K562 (cell line): ENCODE results near the gene ATAD5. TPM values are rescaled to one million over a fixed set of nuclear protein-coding genes. Genes with fewer than 3 reads are reported as not detected.
A peak's percentile ranks its signal among the peaks of the same experiment; 100 is the strongest.
"Not testable (repeated sequence)": the region's sequence is repeated elsewhere in the genome, so short reads cannot be mapped to it uniquely, and the experiment has no call there.

ENCODE experiments used
- ATAC-seq: fragments of 200-7000 bp; cut with Tn5 transposase; 3 replicates; pipeline ENCODE4 v1.9.1; 2020; ENCODE audit warnings: moderate library complexity
- BruUV-seq: library from RNA; stranded (reverse); fragments of 400-500 nt; replicated peaks from 2 replicates; lab custom pipeline; 2021; lab: Mats Ljungman, UMichigan
- CTCF ChIA-PET: fragments of 300-600 bp; formaldehyde crosslinking; extraction: SDS; loops from one replicate; lab custom pipeline; 2021; ENCODE audit warnings: low intra/inter-chr PET ratio; lab: Yijun Ruan, JAX
- POLR2A ChIA-PET: fragments of 300-600, 350-650 bp; sonication (Branson Sonifier 250); formaldehyde crosslinking; extraction: SDS; loops from one replicate; lab custom pipeline; 2021; ENCODE audit warnings: antibody characterized with exemption, inconsistent platforms; lab: Yijun Ruan, JAX
- DNase-seq, 4 experiments: peaks; one replicate each; pipeline versions ENCODE4 v3.0.0 to v3.0.0-alpha.2; 2011 to 2018; ENCODE audit warnings: low spot score in 3 of 4, mixed read lengths in 3 of 4; ENCODE audit errors: extremely low read depth in 1 of 4
- FAIRE-seq: peaks from 2 replicates; lab custom pipeline; 2011; peaks lifted over from hg19 to GRCh38; lab: Jason Lieb, UNC
- H2AFZ ChIP-seq: 2 replicates; pipeline ENCODE4 v1.6.0; 2011; ENCODE audit warnings: low read depth, low read length, control low read depth, inconsistent platforms
- H3K27ac ChIP-seq: fragments of 200-600 bp; 3 replicates; pipeline ENCODE4 v1.8.0; 2011; ENCODE audit warnings: low read depth, mild to moderate bottlenecking, control low read depth, inconsistent platforms, low read length, moderate library complexity, mixed read lengths; ENCODE audit errors: extremely low read depth
- H3K27me3 ChIP-seq, 2 experiments: fragments of 300-600 bp in 1 of 2; 2 replicates in 1 of 2; 3 replicates in 1 of 2; pipeline versions ENCODE4 v1.6.0 to v1.8.0; 2011; ENCODE audit warnings: inconsistent platforms in 2 of 2, low read length in 2 of 2, mild to moderate bottlenecking in 1 of 2, mixed read lengths in 1 of 2, moderate library complexity in 1 of 2; ENCODE audit not compliant: control insufficient read depth in 2 of 2, insufficient read depth in 2 of 2
- H3K36me3 ChIP-seq: fragments of 300-600 bp; 3 replicates; pipeline ENCODE4 v1.8.0; 2011; ENCODE audit warnings: mild to moderate bottlenecking, low read length, inconsistent platforms; ENCODE audit not compliant: control insufficient read depth, insufficient read depth
- H3K4me1 ChIP-seq, 2 experiments: fragments of 200-600 bp in 1 of 2; replicated peaks in 1 of 2; 2 replicates in 1 of 2; 3 replicates in 1 of 2; pipeline versions ENCODE4 v1.5.1 to v1.8.0; 2011; ENCODE audit warnings: inconsistent platforms in 2 of 2, low read length in 2 of 2, mild to moderate bottlenecking in 1 of 2, mixed read lengths in 1 of 2, moderate library complexity in 1 of 2; ENCODE audit not compliant: control insufficient read depth in 2 of 2, insufficient read depth in 2 of 2
- H3K4me2 ChIP-seq: 2 replicates; pipeline ENCODE4 v1.6.1; 2011; ENCODE audit warnings: low read length, control low read depth, inconsistent platforms, mixed read lengths; ENCODE audit not compliant: insufficient read depth
- H3K4me3 ChIP-seq: fragments of 200-600 bp; sonication (generic), shearing (Covaris generic); 2 replicates; pipeline ENCODE4 v1.5.1; 2016; ENCODE audit warnings: control low read depth, inconsistent platforms
- H3K79me2 ChIP-seq: fragments of 200-600 bp; 3 replicates; pipeline ENCODE4 v1.8.0; 2011; ENCODE audit warnings: low read length, inconsistent platforms; ENCODE audit not compliant: control insufficient read depth, insufficient read depth
- H3K9ac ChIP-seq, 2 experiments: 2 replicates each; pipeline versions ENCODE4 v1.6.0 to v1.6.1; 2011; ENCODE audit warnings: low read depth in 2 of 2, low read length in 2 of 2, control low read depth in 1 of 2, inconsistent platforms in 1 of 2, mild to moderate bottlenecking in 1 of 2, mixed read lengths in 1 of 2; ENCODE audit not compliant: insufficient read depth in 1 of 2
- H3K9me1 ChIP-seq: one replicate; pipeline ENCODE4 v1.6.0; 2011; ENCODE audit warnings: inconsistent platforms, mild to moderate bottlenecking, low read length, moderate library complexity; ENCODE audit not compliant: control insufficient read depth, insufficient read depth
- H3K9me3 ChIP-seq: replicated peaks from 2 replicates; pipeline ENCODE4 v1.5.1; 2011; ENCODE audit warnings: low read depth, low read length, inconsistent platforms; ENCODE audit not compliant: control insufficient read depth, insufficient read depth
- H4K20me1 ChIP-seq: replicated peaks from 2 replicates; pipeline ENCODE4 v1.6.1; 2011; ENCODE audit warnings: low read length, inconsistent platforms, mixed read lengths; ENCODE audit not compliant: control insufficient read depth, insufficient read depth
- CBFA2T2 ChIP-seq: fragments of 450-650 bp; conservative IDR thresholded peaks from 2 replicates; pipeline ENCODE4 v1.6.1; 2017; ENCODE audit warnings: mild to moderate bottlenecking
- RAD51 ChIP-seq: fragments of 450-650 bp; IDR thresholded peaks from 2 replicates; pipeline ENCODE4 v1.7.1; 2016; ENCODE audit warnings: low read depth, mild to moderate bottlenecking, borderline replicate concordance
- TOE1 ChIP-seq, 2 experiments: fragments of 450-650 bp in 1 of 2; sonication (generic) in 1 of 2; formaldehyde crosslinking in 1 of 2; IDR thresholded peaks; 2 replicates each; pipeline versions ENCODE4 v1.7.1 to v1.8.0; 2016 to 2022; ENCODE audit warnings: borderline replicate concordance in 2 of 2, mild to moderate bottlenecking in 2 of 2, antibody characterized with exemption in 1 of 2, inconsistent platforms in 1 of 2, low read depth in 1 of 2, missing genetic modification reagents in 1 of 2, moderate library complexity in 1 of 2
- WGBS: fragments of 100-300 bp; shearing (Covaris generic); methylation state at CpG from one replicate; pipeline ENCODE4 v1.1.6; 2016; ENCODE audit warnings: low coverage, mixed read lengths; ENCODE audit not compliant: insufficient coverage; ENCODE audit errors: missing lambda C conversion rate; 5-methylcytosine and 5-hydroxymethylcytosine counted together
- in situ Hi-C: fragments of 300-500 bp; cut with MboI; formaldehyde crosslinking; loops from 4 replicates; pipeline ENCODE4 v1.15.0; 2018; ENCODE audit warnings: inconsistent platforms, mixed read lengths
- intact Hi-C: fragments of 100-400 bp; cut with micrococcal nuclease; formaldehyde crosslinking; loops from 2 replicates; pipeline ENCODE4 v1.14.2; 2022
- polyA plus RNA-seq, 8 experiments: library from polyadenylated mRNA; depleted of rRNA in 4 of 8; stranded (reverse) in 5 of 8; unstranded in 3 of 8; fragments of >200 nt; fragmentation: Nextera tagmentation in 2 of 8; fragmentation: Illumina TruSeq in 1 of 8; extraction: Ambion mirVana in 2 of 8; extraction: Trizol in 1 of 8; gene quantifications; 2 replicates each; pipeline versions ENCODE4 v1.2.1 to v1.2.3, GENCODE V29; 2011 to 2014; ENCODE audit warnings: inconsistent platforms in 1 of 8, missing spikeins in 1 of 8
- total RNA-seq, 7 experiments: library from RNA; depleted of rRNA in 6 of 7; stranded (reverse); fragments of >200 nt in 6 of 7; fragmentation: Illumina TruSeq in 2 of 7; extraction: Trizol in 2 of 7; gene quantifications; 2 replicates each; pipeline versions ENCODE4 v1.2.1 to v1.2.3, GENCODE V29; 2011 to 2021; ENCODE audit warnings: low replicate concordance in 1 of 7
- TF ChIP-seq, protein P1 (sequence below): fragments of 450-650 bp; formaldehyde crosslinking; IDR thresholded peaks from 2 replicates; pipeline ENCODE4 v1.4.0; 2020; ENCODE audit warnings: mild to moderate bottlenecking, mixed read lengths

The ATAD5 gene
- total and polyA plus RNA-seq, 9 of the 15 experiments (the other 6 are each of a cell fraction or from before 2014, with no cell fraction given), result 4.6 to 25.6 (median 19.5) TPM

- intact Hi-C loops; FAIRE-seq; POLR2A ChIA-PET; CTCF ChIA-PET; H2AFZ ChIP-seq; in situ Hi-C loops; H3K9me1 ChIP-seq; H3K4me2 ChIP-seq; H3K4me3 ChIP-seq; H3K27ac ChIP-seq; H3K9me3 ChIP-seq; H3K79me2 ChIP-seq; ATAC-seq; H3K9ac ChIP-seq; BruUV-seq; H3K4me1 ChIP-seq; H3K36me3 ChIP-seq; DNase-seq; H4K20me1 ChIP-seq; TF ChIP-seq TOE1 (CRISPR knock-in tag; IDR thresholded peaks at IDR 0.05; ENCODE audit: borderline replicate concordance, low read depth): not testable (repeated sequence)
- TF ChIP-seq RAD51, result peak; percentile 73
- 0 out of 2 replicates have a peak, but pooled peaks have one; percentile 39 for TF ChIP-seq TOE1 (IDR thresholded peaks at IDR 0.05; ENCODE audit: borderline replicate concordance)
- TF ChIP-seq, protein P1, sequence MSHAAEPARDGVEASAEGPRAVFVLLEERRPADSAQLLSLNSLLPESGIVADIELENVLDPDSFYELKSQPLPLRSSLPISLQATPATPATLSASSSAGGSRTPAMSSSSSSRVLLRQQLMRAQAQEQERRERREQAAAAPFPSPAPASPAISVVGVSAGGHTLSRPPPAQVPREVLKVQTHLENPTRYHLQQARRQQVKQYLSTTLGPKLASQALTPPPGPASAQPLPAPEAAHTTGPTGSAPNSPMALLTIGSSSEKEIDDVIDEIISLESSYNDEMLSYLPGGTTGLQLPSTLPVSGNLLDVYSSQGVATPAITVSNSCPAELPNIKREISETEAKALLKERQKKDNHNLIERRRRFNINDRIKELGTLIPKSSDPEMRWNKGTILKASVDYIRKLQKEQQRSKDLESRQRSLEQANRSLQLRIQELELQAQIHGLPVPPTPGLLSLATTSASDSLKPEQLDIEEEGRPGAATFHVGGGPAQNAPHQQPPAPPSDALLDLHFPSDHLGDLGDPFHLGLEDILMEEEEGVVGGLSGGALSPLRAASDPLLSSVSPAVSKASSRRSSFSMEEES (CRISPR knock-in tag), result peak; percentile 75
- TF ChIP-seq CBFA2T2, result peak; percentile 34; the same call in 1 of the 2 replicates
- H3K27me3 ChIP-seq, result peaks cover 18 to 29% of the 10 kb centered on the region in 2 experiments; a peak in 3 of 5 replicates
- WGBS, result 2% methylated on average over 5 of the region's 8 CpGs
Observed at GRCh38 chr17:30931582-30931981, 99.8 kb downstream of the ATAD5 start.
